GM23338 (cell line): ENCODE measurements around the gene PKIB. TPM values are rescaled to one million over a fixed set of nuclear protein-coding genes. Genes with fewer than 3 reads are reported as not detected.

Source experiments
- ATAC-seq: fragments of 200-7000 bp; cut with Tn5 transposase; 3 replicates; pipeline ENCODE4 v1.9.1; 2020
- DNase-seq: peaks from one replicate; pipeline ENCODE4 v3.0.0-alpha.2; 2015; ENCODE audit warnings: low spot score
- H2AFZ ChIP-seq: fragments of 200-600 bp; sonication (generic); 2 replicates; pipeline ENCODE4 v1.8.0; 2016; ENCODE audit warnings: antibody characterized with exemption, mild to moderate bottlenecking, moderate library complexity
- H3F3A ChIP-seq: fragments of 200-600 bp; sonication (generic); replicated peaks from 2 replicates; pipeline ENCODE4 v1.8.0; 2017; ENCODE audit warnings: antibody characterized with exemption, mixed run types, low read depth
- H3K27ac ChIP-seq: fragments of 200-600 bp; sonication (generic); 2 replicates; pipeline ENCODE4 v1.6.1; 2016; ENCODE audit warnings: low read depth
- H3K27me3 ChIP-seq: fragments of 200-600 bp; sonication (generic); 2 replicates; pipeline ENCODE4 v1.8.0; 2016; ENCODE audit warnings: mild to moderate bottlenecking, mixed run types, moderate library complexity; ENCODE audit not compliant: insufficient read depth
- H3K36me3 ChIP-seq: fragments of 200-600 bp; sonication (generic); 2 replicates; pipeline ENCODE4 v1.8.0; 2016; ENCODE audit warnings: mild to moderate bottlenecking; ENCODE audit not compliant: insufficient read depth
- H3K4me1 ChIP-seq: fragments of 200-600 bp; sonication (generic); 2 replicates; pipeline ENCODE4 v1.8.0; 2016; ENCODE audit warnings: mild to moderate bottlenecking, moderate library complexity; ENCODE audit not compliant: insufficient read depth
- H3K4me2 ChIP-seq: fragments of 200-600 bp; sonication (generic); 2 replicates; pipeline ENCODE4 v1.7.1; 2017; ENCODE audit warnings: mixed run types
- H3K4me3 ChIP-seq: fragments of 200-600 bp; sonication (generic); 2 replicates; pipeline ENCODE4 v1.6.1; 2016; ENCODE audit warnings: mixed run types
- H3K79me2 ChIP-seq: fragments of 200-600 bp; sonication (generic); replicated peaks from 2 replicates; pipeline ENCODE4 v1.8.0; 2017; ENCODE audit warnings: mild to moderate bottlenecking; ENCODE audit not compliant: insufficient read depth
- H3K9me2 ChIP-seq: fragments of 200-600 bp; sonication (generic); 2 replicates; pipeline ENCODE4 v1.8.0; 2017; ENCODE audit not compliant: insufficient read depth
- H4K20me1 ChIP-seq: fragments of 200-600 bp; sonication (generic); replicated peaks from 2 replicates; pipeline ENCODE4 v1.8.0; 2017; ENCODE audit warnings: mild to moderate bottlenecking; ENCODE audit not compliant: insufficient read depth
- H3K27ac Mint-ChIP-seq: 2 replicates; pipeline ENCODE4 v1.8.0; 2020; ENCODE audit warnings: inconsistent platforms, mild to moderate bottlenecking, moderate library complexity, mixed read lengths
- H3K27me3 Mint-ChIP-seq: 3 replicates; pipeline ENCODE4 v1.8.0; 2022; ENCODE audit warnings: low read depth, mild to moderate bottlenecking, moderate library complexity, mixed read lengths, inconsistent platforms; ENCODE audit not compliant: insufficient read depth, poor library complexity
- H3K36me3 Mint-ChIP-seq: 3 replicates; pipeline ENCODE4 v1.8.0; 2021; ENCODE audit warnings: low read depth, mild to moderate bottlenecking, inconsistent platforms, moderate library complexity, mixed read lengths
- H3K4me1 Mint-ChIP-seq: 3 replicates; pipeline ENCODE4 v1.8.0; 2020; ENCODE audit warnings: mild to moderate bottlenecking, inconsistent platforms, mixed read lengths
- H3K4me3 Mint-ChIP-seq: 3 replicates; pipeline ENCODE4 v1.8.0; 2021; ENCODE audit warnings: moderate library complexity, mild to moderate bottlenecking, inconsistent platforms, mixed read lengths
- H3K9me3 Mint-ChIP-seq: 3 replicates; pipeline ENCODE4 v1.8.0; 2020; ENCODE audit warnings: moderate library complexity, mild to moderate bottlenecking, inconsistent platforms, mixed read lengths
- EZH2phosphoT487 ChIP-seq: fragments of 200-600 bp; sonication (generic); IDR thresholded peaks from one replicate; pipeline ENCODE4 v1.8.1; 2018; ENCODE audit warnings: antibody characterized with exemption; ENCODE audit not compliant: unreplicated experiment
- JUNB ChIP-seq: IDR thresholded peaks from one replicate; pipeline ENCODE4 v1.6.1; 2016; ENCODE audit warnings: antibody characterized with exemption; ENCODE audit not compliant: unreplicated experiment
- NANOG ChIP-seq: IDR thresholded peaks from 2 replicates; pipeline ENCODE4 v1.6.1; 2016; ENCODE audit warnings: antibody characterized with exemption, borderline replicate concordance
- STAT1 ChIP-seq: IDR thresholded peaks from one replicate; pipeline ENCODE4 v1.6.1; 2016; ENCODE audit warnings: antibody characterized with exemption; ENCODE audit not compliant: unreplicated experiment
- polyA plus RNA-seq: library from polyadenylated mRNA; unstranded; fragments of >200 nt; fragmentation: Nextera tagmentation; extraction: Ambion mirVana; gene quantifications from 2 replicates; pipeline ENCODE4 v1.2.1, GENCODE V29; 2016
- total RNA-seq: library from RNA; depleted of rRNA; stranded (reverse); fragments of >200 nt; shearing (Covaris generic); gene quantifications from 2 replicates; pipeline ENCODE4 v1.2.3, GENCODE V29; 2014
- TF ChIP-seq, protein P1 (sequence below), 2 experiments: fragments of 200-600 bp in 1 of 2; sonication (generic) in 1 of 2; conservative IDR thresholded peaks; 2 replicates each; pipeline versions ENCODE4 v1.5.1 to v1.6.1; 2016 to 2017; ENCODE audit warnings: antibody characterized with exemption in 2 of 2, low read depth in 2 of 2, mild to moderate bottlenecking in 2 of 2, moderate library complexity in 1 of 2
- TF ChIP-seq, protein P2 (sequence below): IDR thresholded peaks from one replicate; pipeline ENCODE4 v1.6.1; 2018; ENCODE audit warnings: antibody characterized with exemption; ENCODE audit not compliant: unreplicated experiment
- TF ChIP-seq, protein P3 (sequence below): fragments of 250-450 bp; sonication (Bioruptor Pico); IDR thresholded peaks from 2 replicates; pipeline ENCODE4 v1.5.0; 2020; ENCODE audit warnings: mild to moderate bottlenecking, moderate library complexity

The PKIB gene
- total and polyA plus RNA-seq, 2 experiments from 2014 or later, result 125 to 170 TPM

DNA sequence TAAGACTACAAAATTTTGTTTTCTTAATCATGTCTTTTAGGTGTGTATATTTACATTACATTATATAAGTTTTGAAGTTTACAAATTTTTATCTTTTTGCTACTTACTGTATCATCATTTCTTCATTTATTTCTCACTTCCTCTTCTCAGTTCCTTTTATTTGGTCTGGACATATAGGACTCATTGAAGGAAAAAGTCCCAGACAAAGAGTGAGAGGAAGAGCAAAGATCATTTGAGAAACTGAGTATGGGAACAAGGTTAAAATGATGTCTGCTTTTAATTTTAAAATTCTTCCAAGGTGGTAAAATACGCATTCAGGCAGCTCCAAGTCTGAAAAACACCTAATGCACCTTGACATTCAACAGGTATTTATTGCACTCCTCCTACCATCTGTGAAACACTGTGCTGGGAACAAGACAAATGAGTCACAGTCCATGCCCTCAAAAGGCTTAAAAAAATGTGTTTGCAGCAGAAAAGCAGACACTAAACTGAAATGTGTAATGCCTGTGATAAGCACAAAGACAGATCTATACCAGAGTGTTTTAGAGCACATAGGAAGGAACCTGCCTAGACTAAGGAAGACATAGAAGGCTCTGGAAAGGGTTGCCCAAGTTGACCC, 63.2 kb downstream of the PKIB start:
- H3K36me3 Mint-ChIP-seq, result peaks cover 45% of the 10 kb centered on the region
- Histone ChIP-seq H4K20me1 (0 out of 2 replicates have a peak, but pooled peaks cover 3% of the 10 kb centered on the region), H3K4me3 (no peak overlapping the region), H3K27me3 (no peaks in the 10 kb centered on the region), H3K27ac (no peak overlapping the region), H3K36me3 (peaks cover 10% of the 10 kb centered on the region), H3K79me2 (no peaks in the 10 kb centered on the region), H2AFZ (no peak overlapping the region), H3F3A (no peaks in the 10 kb centered on the region), H3K4me1 (peaks cover 5% of the 10 kb centered on the region; the same call in 1 of the 2 replicates), H3K4me2 (no peak overlapping the region), H3K9me2 (peaks cover 8% of the 10 kb centered on the region; the same call in 1 of the 2 replicates)
- H3K27ac Mint-ChIP-seq, result no peak overlapping the region
- peaks cover 12% of the 10 kb centered on the region for H3K9me3 Mint-ChIP-seq
- no peak for ATAC-seq
- H3K4me1 Mint-ChIP-seq, result peaks cover 4% of the 10 kb centered on the region; the same call in 1 of the 3 replicates
- peaks cover 2% of the 10 kb centered on the region for H3K27me3 Mint-ChIP-seq
- no peak overlapping the region for H3K4me3 Mint-ChIP-seq
- DNase-seq, result no peak
- TF ChIP-seq, protein P1, sequence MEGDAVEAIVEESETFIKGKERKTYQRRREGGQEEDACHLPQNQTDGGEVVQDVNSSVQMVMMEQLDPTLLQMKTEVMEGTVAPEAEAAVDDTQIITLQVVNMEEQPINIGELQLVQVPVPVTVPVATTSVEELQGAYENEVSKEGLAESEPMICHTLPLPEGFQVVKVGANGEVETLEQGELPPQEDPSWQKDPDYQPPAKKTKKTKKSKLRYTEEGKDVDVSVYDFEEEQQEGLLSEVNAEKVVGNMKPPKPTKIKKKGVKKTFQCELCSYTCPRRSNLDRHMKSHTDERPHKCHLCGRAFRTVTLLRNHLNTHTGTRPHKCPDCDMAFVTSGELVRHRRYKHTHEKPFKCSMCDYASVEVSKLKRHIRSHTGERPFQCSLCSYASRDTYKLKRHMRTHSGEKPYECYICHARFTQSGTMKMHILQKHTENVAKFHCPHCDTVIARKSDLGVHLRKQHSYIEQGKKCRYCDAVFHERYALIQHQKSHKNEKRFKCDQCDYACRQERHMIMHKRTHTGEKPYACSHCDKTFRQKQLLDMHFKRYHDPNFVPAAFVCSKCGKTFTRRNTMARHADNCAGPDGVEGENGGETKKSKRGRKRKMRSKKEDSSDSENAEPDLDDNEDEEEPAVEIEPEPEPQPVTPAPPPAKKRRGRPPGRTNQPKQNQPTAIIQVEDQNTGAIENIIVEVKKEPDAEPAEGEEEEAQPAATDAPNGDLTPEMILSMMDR (conservative IDR thresholded peaks at IDR 0.05; ENCODE audit: low read depth in 2 of 2), result no peak
- TF ChIP-seq EZH2phosphoT487 (no peak), STAT1 (no peak), JUNB (no peak), NANOG (no peak)
- TF ChIP-seq, protein P2, sequence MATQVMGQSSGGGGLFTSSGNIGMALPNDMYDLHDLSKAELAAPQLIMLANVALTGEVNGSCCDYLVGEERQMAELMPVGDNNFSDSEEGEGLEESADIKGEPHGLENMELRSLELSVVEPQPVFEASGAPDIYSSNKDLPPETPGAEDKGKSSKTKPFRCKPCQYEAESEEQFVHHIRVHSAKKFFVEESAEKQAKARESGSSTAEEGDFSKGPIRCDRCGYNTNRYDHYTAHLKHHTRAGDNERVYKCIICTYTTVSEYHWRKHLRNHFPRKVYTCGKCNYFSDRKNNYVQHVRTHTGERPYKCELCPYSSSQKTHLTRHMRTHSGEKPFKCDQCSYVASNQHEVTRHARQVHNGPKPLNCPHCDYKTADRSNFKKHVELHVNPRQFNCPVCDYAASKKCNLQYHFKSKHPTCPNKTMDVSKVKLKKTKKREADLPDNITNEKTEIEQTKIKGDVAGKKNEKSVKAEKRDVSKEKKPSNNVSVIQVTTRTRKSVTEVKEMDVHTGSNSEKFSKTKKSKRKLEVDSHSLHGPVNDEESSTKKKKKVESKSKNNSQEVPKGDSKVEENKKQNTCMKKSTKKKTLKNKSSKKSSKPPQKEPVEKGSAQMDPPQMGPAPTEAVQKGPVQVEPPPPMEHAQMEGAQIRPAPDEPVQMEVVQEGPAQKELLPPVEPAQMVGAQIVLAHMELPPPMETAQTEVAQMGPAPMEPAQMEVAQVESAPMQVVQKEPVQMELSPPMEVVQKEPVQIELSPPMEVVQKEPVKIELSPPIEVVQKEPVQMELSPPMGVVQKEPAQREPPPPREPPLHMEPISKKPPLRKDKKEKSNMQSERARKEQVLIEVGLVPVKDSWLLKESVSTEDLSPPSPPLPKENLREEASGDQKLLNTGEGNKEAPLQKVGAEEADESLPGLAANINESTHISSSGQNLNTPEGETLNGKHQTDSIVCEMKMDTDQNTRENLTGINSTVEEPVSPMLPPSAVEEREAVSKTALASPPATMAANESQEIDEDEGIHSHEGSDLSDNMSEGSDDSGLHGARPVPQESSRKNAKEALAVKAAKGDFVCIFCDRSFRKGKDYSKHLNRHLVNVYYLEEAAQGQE, result no peak
- TF ChIP-seq, protein P3, sequence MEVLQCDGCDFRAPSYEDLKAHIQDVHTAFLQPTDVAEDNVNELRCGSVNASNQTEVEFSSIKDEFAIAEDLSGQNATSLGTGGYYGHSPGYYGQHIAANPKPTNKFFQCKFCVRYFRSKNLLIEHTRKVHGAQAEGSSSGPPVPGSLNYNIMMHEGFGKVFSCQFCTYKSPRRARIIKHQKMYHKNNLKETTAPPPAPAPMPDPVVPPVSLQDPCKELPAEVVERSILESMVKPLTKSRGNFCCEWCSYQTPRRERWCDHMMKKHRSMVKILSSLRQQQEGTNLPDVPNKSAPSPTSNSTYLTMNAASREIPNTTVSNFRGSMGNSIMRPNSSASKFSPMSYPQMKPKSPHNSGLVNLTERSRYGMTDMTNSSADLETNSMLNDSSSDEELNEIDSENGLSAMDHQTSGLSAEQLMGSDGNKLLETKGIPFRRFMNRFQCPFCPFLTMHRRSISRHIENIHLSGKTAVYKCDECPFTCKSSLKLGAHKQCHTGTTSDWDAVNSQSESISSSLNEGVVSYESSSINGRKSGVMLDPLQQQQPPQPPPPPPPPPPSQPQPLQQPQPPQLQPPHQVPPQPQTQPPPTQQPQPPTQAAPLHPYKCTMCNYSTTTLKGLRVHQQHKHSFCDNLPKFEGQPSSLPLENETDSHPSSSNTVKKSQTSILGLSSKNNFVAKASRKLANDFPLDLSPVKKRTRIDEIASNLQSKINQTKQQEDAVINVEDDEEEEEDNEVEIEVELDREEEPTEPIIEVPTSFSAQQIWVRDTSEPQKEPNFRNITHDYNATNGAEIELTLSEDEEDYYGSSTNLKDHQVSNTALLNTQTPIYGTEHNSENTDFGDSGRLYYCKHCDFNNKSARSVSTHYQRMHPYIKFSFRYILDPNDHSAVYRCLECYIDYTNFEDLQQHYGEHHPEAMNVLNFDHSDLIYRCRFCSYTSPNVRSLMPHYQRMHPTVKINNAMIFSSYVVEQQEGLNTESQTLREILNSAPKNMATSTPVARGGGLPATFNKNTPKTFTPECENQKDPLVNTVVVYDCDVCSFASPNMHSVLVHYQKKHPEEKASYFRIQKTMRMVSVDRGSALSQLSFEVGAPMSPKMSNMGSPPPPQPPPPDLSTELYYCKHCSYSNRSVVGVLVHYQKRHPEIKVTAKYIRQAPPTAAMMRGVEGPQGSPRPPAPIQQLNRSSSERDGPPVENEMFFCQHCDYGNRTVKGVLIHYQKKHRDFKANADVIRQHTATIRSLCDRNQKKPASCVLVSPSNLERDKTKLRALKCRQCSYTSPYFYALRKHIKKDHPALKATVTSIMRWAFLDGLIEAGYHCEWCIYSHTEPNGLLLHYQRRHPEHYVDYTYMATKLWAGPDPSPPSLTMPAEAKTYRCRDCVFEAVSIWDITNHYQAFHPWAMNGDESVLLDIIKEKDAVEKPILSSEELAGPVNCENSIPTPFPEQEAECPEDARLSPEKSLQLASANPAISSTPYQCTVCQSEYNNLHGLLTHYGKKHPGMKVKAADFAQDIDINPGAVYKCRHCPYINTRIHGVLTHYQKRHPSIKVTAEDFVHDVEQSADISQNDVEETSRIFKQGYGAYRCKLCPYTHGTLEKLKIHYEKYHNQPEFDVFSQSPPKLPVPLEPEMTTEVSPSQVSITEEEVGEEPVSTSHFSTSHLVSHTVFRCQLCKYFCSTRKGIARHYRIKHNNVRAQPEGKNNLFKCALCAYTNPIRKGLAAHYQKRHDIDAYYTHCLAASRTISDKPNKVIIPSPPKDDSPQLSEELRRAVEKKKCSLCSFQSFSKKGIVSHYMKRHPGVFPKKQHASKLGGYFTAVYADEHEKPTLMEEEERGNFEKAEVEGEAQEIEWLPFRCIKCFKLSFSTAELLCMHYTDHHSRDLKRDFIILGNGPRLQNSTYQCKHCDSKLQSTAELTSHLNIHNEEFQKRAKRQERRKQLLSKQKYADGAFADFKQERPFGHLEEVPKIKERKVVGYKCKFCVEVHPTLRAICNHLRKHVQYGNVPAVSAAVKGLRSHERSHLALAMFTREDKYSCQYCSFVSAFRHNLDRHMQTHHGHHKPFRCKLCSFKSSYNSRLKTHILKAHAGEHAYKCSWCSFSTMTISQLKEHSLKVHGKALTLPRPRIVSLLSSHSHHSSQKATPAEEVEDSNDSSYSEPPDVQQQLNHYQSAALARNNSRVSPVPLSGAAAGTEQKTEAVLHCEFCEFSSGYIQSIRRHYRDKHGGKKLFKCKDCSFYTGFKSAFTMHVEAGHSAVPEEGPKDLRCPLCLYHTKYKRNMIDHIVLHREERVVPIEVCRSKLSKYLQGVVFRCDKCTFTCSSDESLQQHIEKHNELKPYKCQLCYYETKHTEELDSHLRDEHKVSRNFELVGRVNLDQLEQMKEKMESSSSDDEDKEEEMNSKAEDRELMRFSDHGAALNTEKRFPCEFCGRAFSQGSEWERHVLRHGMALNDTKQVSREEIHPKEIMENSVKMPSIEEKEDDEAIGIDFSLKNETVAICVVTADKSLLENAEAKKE (CRISPR knock-in tag), result no peak
